K562 (cell line): Measurements from ENCODE around the gene YIF1A. TPM values are rescaled to one million over a fixed set of nuclear protein-coding genes. Genes with fewer than 3 reads are reported as not detected.
"Not testable (repeated sequence)": the region's sequence is repeated elsewhere in the genome, so short reads cannot be mapped to it uniquely, and the experiment has no call there.

Experiments used
- ATAC-seq: fragments of 200-7000 bp; cut with Tn5 transposase; 3 replicates; pipeline ENCODE4 v1.9.1; 2020; ENCODE audit warnings: moderate library complexity
- BruUV-seq: library from RNA; stranded (reverse); fragments of 400-500 nt; replicated peaks from 2 replicates; lab custom pipeline; 2021; lab: Mats Ljungman, UMichigan
- CTCF ChIA-PET: fragments of 300-600 bp; formaldehyde crosslinking; extraction: SDS; loops from one replicate; lab custom pipeline; 2021; ENCODE audit warnings: low intra/inter-chr PET ratio; lab: Yijun Ruan, JAX
- POLR2A ChIA-PET: fragments of 300-600, 350-650 bp; sonication (Branson Sonifier 250); formaldehyde crosslinking; extraction: SDS; loops from one replicate; lab custom pipeline; 2021; ENCODE audit warnings: antibody characterized with exemption, inconsistent platforms; lab: Yijun Ruan, JAX
- DNase-seq, 4 experiments: peaks; one replicate each; pipeline versions ENCODE4 v3.0.0 to v3.0.0-alpha.2; 2011 to 2018; ENCODE audit warnings: low spot score in 3 of 4, mixed read lengths in 3 of 4; ENCODE audit errors: extremely low read depth in 1 of 4
- FAIRE-seq: peaks from 2 replicates; lab custom pipeline; 2011; peaks lifted over from hg19 to GRCh38; lab: Jason Lieb, UNC
- H2AFZ ChIP-seq: 2 replicates; pipeline ENCODE4 v1.6.0; 2011; ENCODE audit warnings: low read depth, low read length, control low read depth, inconsistent platforms
- H3K27ac ChIP-seq: fragments of 200-600 bp; 3 replicates; pipeline ENCODE4 v1.8.0; 2011; ENCODE audit warnings: low read depth, mild to moderate bottlenecking, control low read depth, inconsistent platforms, low read length, moderate library complexity, mixed read lengths; ENCODE audit errors: extremely low read depth
- H3K27me3 ChIP-seq, 2 experiments: fragments of 300-600 bp in 1 of 2; 2 replicates in 1 of 2; 3 replicates in 1 of 2; pipeline versions ENCODE4 v1.6.0 to v1.8.0; 2011; ENCODE audit warnings: inconsistent platforms in 2 of 2, low read length in 2 of 2, mild to moderate bottlenecking in 1 of 2, mixed read lengths in 1 of 2, moderate library complexity in 1 of 2; ENCODE audit not compliant: control insufficient read depth in 2 of 2, insufficient read depth in 2 of 2
- H3K36me3 ChIP-seq: fragments of 300-600 bp; 3 replicates; pipeline ENCODE4 v1.8.0; 2011; ENCODE audit warnings: mild to moderate bottlenecking, low read length, inconsistent platforms; ENCODE audit not compliant: control insufficient read depth, insufficient read depth
- H3K4me1 ChIP-seq, 2 experiments: fragments of 200-600 bp in 1 of 2; replicated peaks in 1 of 2; 2 replicates in 1 of 2; 3 replicates in 1 of 2; pipeline versions ENCODE4 v1.5.1 to v1.8.0; 2011; ENCODE audit warnings: inconsistent platforms in 2 of 2, low read length in 2 of 2, mild to moderate bottlenecking in 1 of 2, mixed read lengths in 1 of 2, moderate library complexity in 1 of 2; ENCODE audit not compliant: control insufficient read depth in 2 of 2, insufficient read depth in 2 of 2
- H3K4me2 ChIP-seq: 2 replicates; pipeline ENCODE4 v1.6.1; 2011; ENCODE audit warnings: low read length, control low read depth, inconsistent platforms, mixed read lengths; ENCODE audit not compliant: insufficient read depth
- H3K4me3 ChIP-seq: fragments of 200-600 bp; sonication (generic), shearing (Covaris generic); 2 replicates; pipeline ENCODE4 v1.5.1; 2016; ENCODE audit warnings: control low read depth, inconsistent platforms
- H3K79me2 ChIP-seq: fragments of 200-600 bp; 3 replicates; pipeline ENCODE4 v1.8.0; 2011; ENCODE audit warnings: low read length, inconsistent platforms; ENCODE audit not compliant: control insufficient read depth, insufficient read depth
- H3K9ac ChIP-seq, 2 experiments: 2 replicates each; pipeline versions ENCODE4 v1.6.0 to v1.6.1; 2011; ENCODE audit warnings: low read depth in 2 of 2, low read length in 2 of 2, control low read depth in 1 of 2, inconsistent platforms in 1 of 2, mild to moderate bottlenecking in 1 of 2, mixed read lengths in 1 of 2; ENCODE audit not compliant: insufficient read depth in 1 of 2
- H3K9me1 ChIP-seq: one replicate; pipeline ENCODE4 v1.6.0; 2011; ENCODE audit warnings: inconsistent platforms, mild to moderate bottlenecking, low read length, moderate library complexity; ENCODE audit not compliant: control insufficient read depth, insufficient read depth
- H3K9me3 ChIP-seq: replicated peaks from 2 replicates; pipeline ENCODE4 v1.5.1; 2011; ENCODE audit warnings: low read depth, low read length, inconsistent platforms; ENCODE audit not compliant: control insufficient read depth, insufficient read depth
- H4K20me1 ChIP-seq: replicated peaks from 2 replicates; pipeline ENCODE4 v1.6.1; 2011; ENCODE audit warnings: low read length, inconsistent platforms, mixed read lengths; ENCODE audit not compliant: control insufficient read depth, insufficient read depth
- AFF1 ChIP-seq, 2 experiments: fragments of 450-650 bp; IDR thresholded peaks; 2 replicates each; pipeline ENCODE4 v1.6.1; 2018; ENCODE audit warnings: mild to moderate bottlenecking in 2 of 2, low read depth in 1 of 2; ENCODE audit not compliant: partially characterized antibody in 2 of 2
- BCOR ChIP-seq: fragments of 450-650 bp; IDR thresholded peaks from 2 replicates; pipeline ENCODE4 v1.6.1; 2016
- KDM1A ChIP-seq, 2 experiments: fragments of 450-650 bp; IDR thresholded peaks; 2 replicates each; pipeline ENCODE4 v1.6.1; 2016; ENCODE audit warnings: mild to moderate bottlenecking in 2 of 2
- WGBS: fragments of 100-300 bp; shearing (Covaris generic); methylation state at CpG from one replicate; pipeline ENCODE4 v1.1.6; 2016; ENCODE audit warnings: low coverage, mixed read lengths; ENCODE audit not compliant: insufficient coverage; ENCODE audit errors: missing lambda C conversion rate; 5-methylcytosine and 5-hydroxymethylcytosine counted together
- in situ Hi-C: fragments of 300-500 bp; cut with MboI; formaldehyde crosslinking; loops from 4 replicates; pipeline ENCODE4 v1.15.0; 2018; ENCODE audit warnings: inconsistent platforms, mixed read lengths
- intact Hi-C: fragments of 100-400 bp; cut with micrococcal nuclease; formaldehyde crosslinking; loops from 2 replicates; pipeline ENCODE4 v1.14.2; 2022
- polyA plus RNA-seq, 8 experiments: library from polyadenylated mRNA; depleted of rRNA in 4 of 8; stranded (reverse) in 5 of 8; unstranded in 3 of 8; fragments of >200 nt; fragmentation: Nextera tagmentation in 2 of 8; fragmentation: Illumina TruSeq in 1 of 8; extraction: Ambion mirVana in 2 of 8; extraction: Trizol in 1 of 8; gene quantifications; 2 replicates each; pipeline versions ENCODE4 v1.2.1 to v1.2.3, GENCODE V29; 2011 to 2014; ENCODE audit warnings: inconsistent platforms in 1 of 8, missing spikeins in 1 of 8
- total RNA-seq, 7 experiments: library from RNA; depleted of rRNA in 6 of 7; stranded (reverse); fragments of >200 nt in 6 of 7; fragmentation: Illumina TruSeq in 2 of 7; extraction: Trizol in 2 of 7; gene quantifications; 2 replicates each; pipeline versions ENCODE4 v1.2.1 to v1.2.3, GENCODE V29; 2011 to 2021; ENCODE audit warnings: low replicate concordance in 1 of 7

The YIF1A gene
- total and polyA plus RNA-seq, 9 of the 15 experiments (the other 6 are each of a cell fraction or from before 2014, with no cell fraction given) = 8.6 to 121 (median 77.2) TPM

- H3K9me3 ChIP-seq, H3K27me3 ChIP-seq, ATAC-seq, H3K27ac ChIP-seq, POLR2A ChIA-PET, in situ Hi-C loops, CTCF ChIA-PET, H3K4me3 ChIP-seq, BruUV-seq, H3K9me1 ChIP-seq, H3K9ac ChIP-seq, H3K36me3 ChIP-seq, FAIRE-seq, H4K20me1 ChIP-seq, intact Hi-C loops, H2AFZ ChIP-seq, DNase-seq, H3K79me2 ChIP-seq, H3K4me2 ChIP-seq: not testable (repeated sequence)
- peak; percentile 53; the same call in 1 of the 2 replicates for TF ChIP-seq BCOR
- TF ChIP-seq KDM1A (IDR thresholded peaks at IDR 0.05) = peak in 1 of 2 experiments; percentile 13; a peak in 1 of 4 replicates
- H3K4me1 ChIP-seq = peaks cover 0 to 46% of the 10 kb centered on the region in 2 experiments; a peak in 2 of 5 replicates
- 20% methylated on average over 4 of the region's 6 CpGs for WGBS
Measured at GRCh38 chr11:66320748-66321147, 31.8 kb upstream of the YIF1A start.

GRCh38 chr11:66320289-66320688 lies 31.3 kb upstream of the YIF1A start:
- ATAC-seq, BruUV-seq, H3K4me3 ChIP-seq, H3K9me1 ChIP-seq, H4K20me1 ChIP-seq, intact Hi-C loops, H3K79me2 ChIP-seq, POLR2A ChIA-PET, H3K27ac ChIP-seq, H3K27me3 ChIP-seq, FAIRE-seq, H3K4me2 ChIP-seq, in situ Hi-C loops, H3K9ac ChIP-seq, CTCF ChIA-PET, DNase-seq, H3K9me3 ChIP-seq, H2AFZ ChIP-seq, H3K36me3 ChIP-seq: not testable (repeated sequence)
- peak in 1 of 2 experiments; percentile 93 for TF ChIP-seq AFF1 (IDR thresholded peaks at IDR 0.05; ENCODE audit: low read depth in 1 of 2, partially characterized antibody in 2 of 2)
- peaks cover 0 to 48% of the 10 kb centered on the region in 2 experiments; a peak in 2 of 5 replicates for H3K4me1 ChIP-seq
- 27% methylated on average over 1 of the region's 2 CpGs for WGBS
